ENCODE results near the gene CDAN1.
"Not testable (repeated sequence)": the region's sequence is repeated elsewhere in the genome, so short reads cannot be mapped to it uniquely, and the experiment has no call there.

Gene CDAN1
- total RNA-seq = 7.4 to 36.7 (median 23.2) reads per million in 18 experiments

GRCh38 chr15:42736793-42737528 is at the start of gene CDAN1:
Gene CDAN1 (minus strand): TSS chr15:42737128. CDS start chr15:42737102, 26 bp downstream.
- peak; percentile 84 to 90 for DNase-seq

- no peak for DNase-seq
Measured at GRCh38 chr15:42785569-42785968, 48.6 kb upstream of the CDAN1 start.

GRCh38 chr15:42784705-42785104 is 47.8 kb upstream of the CDAN1 start:
- DNase-seq = no peak

- no peak for DNase-seq
Measured at GRCh38 chr15:42782716-42783115, 45.8 kb upstream of the CDAN1 start.

GRCh38 chr15:42775416-42775815 is 38.5 kb upstream of the CDAN1 start:
- no peak for DNase-seq

- DNase-seq = no peak
Measured at GRCh38 chr15:42772901-42773300, 36.0 kb upstream of the CDAN1 start.

- DNase-seq = no peak
Measured at GRCh38 chr15:42772144-42772543, 35.2 kb upstream of the CDAN1 start.

- not testable (repeated sequence) for DNase-seq
Measured at GRCh38 chr15:42766109-42766508, 29.2 kb upstream of the CDAN1 start.

GRCh38 chr15:42764154-42764731 is 27.3 kb upstream of the CDAN1 start:
- DNase-seq = not testable (repeated sequence)

GRCh38 chr15:42761813-42762212 is 24.9 kb upstream of the CDAN1 start:
- not testable (repeated sequence) for DNase-seq

- DNase-seq = no peak
Measured at GRCh38 chr15:42760759-42761158, 23.8 kb upstream of the CDAN1 start.

GRCh38 chr15:42759093-42759492 is 22.2 kb upstream of the CDAN1 start:
- DNase-seq = no peak

- no peak for DNase-seq
Measured at GRCh38 chr15:42750306-42750705, 13.4 kb upstream of the CDAN1 start.

- DNase-seq = no peak
Measured at GRCh38 chr15:42749266-42749665, 12.3 kb upstream of the CDAN1 start.

- no peak for DNase-seq
Measured at GRCh38 chr15:42744195-42744594, 7.3 kb upstream of the CDAN1 start.

- DNase-seq = no peak
Measured at GRCh38 chr15:42742149-42742548, 5.2 kb upstream of the CDAN1 start.

GRCh38 chr15:42741710-42742109 is 4.8 kb upstream of the CDAN1 start:
- no peak for DNase-seq

GRCh38 chr15:42737529-42738328 is 801 bp upstream of the CDAN1 start:
- no peak for DNase-seq

- DNase-seq = no peak
Measured at GRCh38 chr15:42736178-42736792, 643 bp downstream of the CDAN1 start.

GRCh38 chr15:42735382-42736165 is 1.4 kb downstream of the CDAN1 start:
- DNase-seq = no peak

GRCh38 chr15:42734076-42734672 is 2.8 kb downstream of the CDAN1 start:
- DNase-seq = no peak

GRCh38 chr15:42733027-42733426 is 3.9 kb downstream of the CDAN1 start:
- DNase-seq = no peak

All from inflammatory macrophage (primary cell).